Astrocyte (in vitro differentiated cells and primary cell): ENCODE data around the gene IL27RA.

Experiments
- EZH2 ChIP-seq: IDR thresholded peaks from 2 replicates; pipeline ENCODE4 v1.6.1; 2012; ENCODE audit warnings: mild to moderate bottlenecking, low read length, inconsistent platforms; ENCODE audit not compliant: insufficient read depth
- TF ChIP-seq, protein P1 (sequence below): IDR thresholded peaks from 2 replicates; pipeline ENCODE4 v1.5.1; 2011; ENCODE audit warnings: low read depth, mild to moderate bottlenecking, inconsistent platforms, low read length, moderate library complexity; ENCODE audit not compliant: insufficient read depth

DNA sequence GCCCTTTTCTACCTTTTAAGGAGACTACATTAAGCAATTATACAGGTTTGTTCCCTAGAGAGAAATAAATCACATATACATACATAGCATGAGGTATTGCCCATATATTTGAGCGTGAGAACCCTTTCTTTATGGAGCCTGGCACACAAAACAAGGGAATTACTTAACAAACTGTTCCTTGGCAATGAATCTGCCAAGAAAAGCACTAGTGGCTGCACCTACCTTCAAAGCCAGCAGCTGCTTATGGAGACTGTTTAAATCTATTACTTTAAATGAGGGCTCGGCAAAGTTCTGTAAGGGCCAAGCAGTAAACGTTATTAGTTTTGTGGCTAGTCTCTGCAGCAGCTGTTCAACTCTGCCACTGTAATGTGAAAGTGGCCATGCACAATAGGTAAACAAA lies 32.5 kb upstream of the IL27RA start:
- TF ChIP-seq EZH2 = no peak
- TF ChIP-seq, protein P1, sequence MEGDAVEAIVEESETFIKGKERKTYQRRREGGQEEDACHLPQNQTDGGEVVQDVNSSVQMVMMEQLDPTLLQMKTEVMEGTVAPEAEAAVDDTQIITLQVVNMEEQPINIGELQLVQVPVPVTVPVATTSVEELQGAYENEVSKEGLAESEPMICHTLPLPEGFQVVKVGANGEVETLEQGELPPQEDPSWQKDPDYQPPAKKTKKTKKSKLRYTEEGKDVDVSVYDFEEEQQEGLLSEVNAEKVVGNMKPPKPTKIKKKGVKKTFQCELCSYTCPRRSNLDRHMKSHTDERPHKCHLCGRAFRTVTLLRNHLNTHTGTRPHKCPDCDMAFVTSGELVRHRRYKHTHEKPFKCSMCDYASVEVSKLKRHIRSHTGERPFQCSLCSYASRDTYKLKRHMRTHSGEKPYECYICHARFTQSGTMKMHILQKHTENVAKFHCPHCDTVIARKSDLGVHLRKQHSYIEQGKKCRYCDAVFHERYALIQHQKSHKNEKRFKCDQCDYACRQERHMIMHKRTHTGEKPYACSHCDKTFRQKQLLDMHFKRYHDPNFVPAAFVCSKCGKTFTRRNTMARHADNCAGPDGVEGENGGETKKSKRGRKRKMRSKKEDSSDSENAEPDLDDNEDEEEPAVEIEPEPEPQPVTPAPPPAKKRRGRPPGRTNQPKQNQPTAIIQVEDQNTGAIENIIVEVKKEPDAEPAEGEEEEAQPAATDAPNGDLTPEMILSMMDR = no peak
